Glutamatergic neuron (in vitro differentiated cells): ENCODE results near the gene L3MBTL4. TPM values are rescaled to one million over a fixed set of nuclear protein-coding genes. Genes with fewer than 3 reads are reported as not detected.
"Not testable (repeated sequence)": the region's sequence is repeated elsewhere in the genome, so short reads cannot be mapped to it uniquely, and the experiment has no call there.

ENCODE experiments used
- DNase-seq: peaks from one replicate; pipeline ENCODE4 v3.0.0; 2022
- H3K27ac Mint-ChIP-seq: one replicate; pipeline ENCODE4 v1.8.0; 2020; ENCODE audit warnings: mild to moderate bottlenecking, mixed read lengths, inconsistent platforms; ENCODE audit not compliant: unreplicated experiment
- H3K27me3 Mint-ChIP-seq: one replicate; pipeline ENCODE4 v1.8.0; 2020; ENCODE audit warnings: mild to moderate bottlenecking, moderate library complexity, mixed read lengths, inconsistent platforms; ENCODE audit not compliant: unreplicated experiment
- H3K36me3 Mint-ChIP-seq: one replicate; pipeline ENCODE4 v1.8.0; 2020; ENCODE audit warnings: mild to moderate bottlenecking, mixed read lengths, inconsistent platforms; ENCODE audit not compliant: unreplicated experiment
- H3K4me1 Mint-ChIP-seq: one replicate; pipeline ENCODE4 v1.8.0; 2020; ENCODE audit warnings: mild to moderate bottlenecking, low read depth, mixed read lengths, inconsistent platforms; ENCODE audit not compliant: unreplicated experiment
- H3K4me3 Mint-ChIP-seq: one replicate; pipeline ENCODE4 v1.8.0; 2020; ENCODE audit warnings: mild to moderate bottlenecking, mixed read lengths, inconsistent platforms; ENCODE audit not compliant: unreplicated experiment
- H3K9me3 Mint-ChIP-seq: one replicate; pipeline ENCODE4 v1.8.0; 2020; ENCODE audit warnings: mild to moderate bottlenecking, moderate library complexity, mixed read lengths, inconsistent platforms; ENCODE audit not compliant: unreplicated experiment
- CTCF ChIP-seq: fragments of 200-600 bp; sonication (generic); IDR thresholded peaks from one replicate; pipeline ENCODE4 v1.5.0; 2021; ENCODE audit not compliant: partially characterized antibody, unreplicated experiment
- total RNA-seq: library from RNA; stranded (reverse); fragmentation: NEBNext Ultra II Directional; extraction: Animal tissue kit (Norgen Biotek cat#: 25700); gene quantifications from one replicate; pipeline ENCODE4 v1.2.1, GENCODE V29; 2021; ENCODE audit not compliant: unreplicated experiment

L3MBTL4 gene
- total RNA-seq, 1 donor from 2014 or later = 0.32 TPM

- TF ChIP-seq CTCF = no peak
- Mint-ChIP-seq H3K36me3 (peaks cover 10% of the 10 kb centered on the region), H3K27me3 (peaks cover 1% of the 10 kb centered on the region)
Observed at GRCh38 chr18:6139007-6139406, 275.7 kb downstream of the L3MBTL4 start.

GRCh38 chr18:6135901-6136300, 278.8 kb downstream of the L3MBTL4 start:
- H3K36me3 Mint-ChIP-seq = peaks cover 14% of the 10 kb centered on the region
- H3K4me1 Mint-ChIP-seq, H3K27me3 Mint-ChIP-seq, H3K4me3 Mint-ChIP-seq, DNase-seq, H3K27ac Mint-ChIP-seq, H3K9me3 Mint-ChIP-seq: not testable (repeated sequence)

More at GRCh38 chr18:6139007-6139406, 275.7 kb downstream of the L3MBTL4 start:
- no peaks in the 10 kb centered on the region for H3K4me1 Mint-ChIP-seq
- DNase-seq = no peak
- H3K9me3 Mint-ChIP-seq = peaks cover 7% of the 10 kb centered on the region
- no peak overlapping the region for H3K4me3 Mint-ChIP-seq
- no peak overlapping the region for H3K27ac Mint-ChIP-seq

GRCh38 chr18:6135029-6135428, 279.7 kb downstream of the L3MBTL4 start:
- H3K27ac Mint-ChIP-seq, H3K9me3 Mint-ChIP-seq, H3K4me3 Mint-ChIP-seq, H3K4me1 Mint-ChIP-seq, H3K27me3 Mint-ChIP-seq, DNase-seq: not testable (repeated sequence)
- peaks cover 14% of the 10 kb centered on the region for H3K36me3 Mint-ChIP-seq

GRCh38 chr18:6132751-6133368, 281.9 kb downstream of the L3MBTL4 start:
- Mint-ChIP-seq H3K4me3 (no peak overlapping the region), H3K27ac (no peak overlapping the region), H3K27me3 (peaks cover 1% of the 10 kb centered on the region), H3K36me3 (peaks cover 14% of the 10 kb centered on the region), H3K4me1 (no peaks in the 10 kb centered on the region), H3K9me3 (peaks cover 7% of the 10 kb centered on the region)
- TF ChIP-seq CTCF = no peak
- DNase-seq = no peak

- no peak for TF ChIP-seq CTCF
- H3K4me1 Mint-ChIP-seq = no peaks in the 10 kb centered on the region
- no peak overlapping the region for H3K4me3 Mint-ChIP-seq
- no peak overlapping the region for H3K27ac Mint-ChIP-seq
- H3K36me3 Mint-ChIP-seq = no peaks in the 10 kb centered on the region
- no peak for DNase-seq
- H3K9me3 Mint-ChIP-seq = peaks cover 4% of the 10 kb centered on the region
- no peaks in the 10 kb centered on the region for H3K27me3 Mint-ChIP-seq
Observed at GRCh38 chr18:6120820-6121279, 293.9 kb downstream of the L3MBTL4 start.

- Mint-ChIP-seq H3K9me3 (peaks cover 2% of the 10 kb centered on the region), H3K27ac (no peak overlapping the region), H3K36me3 (no peaks in the 10 kb centered on the region), H3K27me3 (no peaks in the 10 kb centered on the region), H3K4me3 (no peak overlapping the region), H3K4me1 (no peaks in the 10 kb centered on the region)
- no peak for DNase-seq
- TF ChIP-seq CTCF = no peak
Observed at GRCh38 chr18:6119761-6120160, 294.9 kb downstream of the L3MBTL4 start.
